ENCODE results near the gene ISM1.

The ISM1 gene

GRCh38 chr20:13317439-13317838 is 96.4 kb downstream of the ISM1 start:
- no peak overlapping the region for H3K4me3 ChIP-seq (ENCODE audit: low read length)
- TF ChIP-seq CTCF (IDR thresholded peaks at IDR 0.05; ENCODE audit: insufficient read depth, low read depth, low read length, missing control alignments): no peak
- no peak for DNase-seq (ENCODE audit: low read depth)

- DNase-seq (ENCODE audit: low read depth): no peak
- no peak overlapping the region for H3K4me3 ChIP-seq (ENCODE audit: low read length)
- TF ChIP-seq CTCF (IDR thresholded peaks at IDR 0.05; ENCODE audit: insufficient read depth, low read depth, low read length, missing control alignments): no peak
Measured at GRCh38 chr20:13318871-13319521, 97.9 kb downstream of the ISM1 start.

GRCh38 chr20:13320702-13321101 is 99.6 kb downstream of the ISM1 start:
- no peak for DNase-seq (ENCODE audit: low read depth)
- no peak for TF ChIP-seq CTCF (IDR thresholded peaks at IDR 0.05; ENCODE audit: insufficient read depth, low read depth, low read length, missing control alignments)
- H3K4me3 ChIP-seq (ENCODE audit: low read length): no peak overlapping the region

- H3K4me3 ChIP-seq (ENCODE audit: low read length): no peak overlapping the region
- no peak for TF ChIP-seq CTCF (IDR thresholded peaks at IDR 0.05; ENCODE audit: insufficient read depth, low read depth, low read length, missing control alignments)
Measured at GRCh38 chr20:13321416-13321815, 100.3 kb downstream of the ISM1 start.

GRCh38 chr20:13322198-13322597 is 101.1 kb downstream of the ISM1 start:
- TF ChIP-seq CTCF (IDR thresholded peaks at IDR 0.05; ENCODE audit: insufficient read depth, low read depth, low read length, missing control alignments): no peak
- no peak for DNase-seq (ENCODE audit: low read depth)

More at GRCh38 chr20:13321416-13321815, 100.3 kb downstream of the ISM1 start:
- DNase-seq (ENCODE audit: low read depth): no peak

GRCh38 chr20:13322621-13323020 is 101.5 kb downstream of the ISM1 start:
- no peak for DNase-seq (ENCODE audit: low read depth)
- TF ChIP-seq CTCF (IDR thresholded peaks at IDR 0.05; ENCODE audit: insufficient read depth, low read depth, low read length, missing control alignments): no peak
- no peak overlapping the region for H3K4me3 ChIP-seq (ENCODE audit: low read length)

More at GRCh38 chr20:13322198-13322597, 101.1 kb downstream of the ISM1 start:
- no peak overlapping the region for H3K4me3 ChIP-seq (ENCODE audit: low read length)

- DNase-seq (ENCODE audit: low read depth): peak; percentile 40
- no peak overlapping the region for H3K4me3 ChIP-seq (ENCODE audit: low read length)
- peak; percentile 59 for TF ChIP-seq CTCF (IDR thresholded peaks at IDR 0.05; ENCODE audit: insufficient read depth, low read depth, low read length, missing control alignments)
Measured at GRCh38 chr20:13325033-13325432, 104.0 kb downstream of the ISM1 start.

Data from epithelial cell of esophagus (primary cell).